Melanocyte of skin (primary cell): ENCODE measurements around the gene TSTD2. TPM values are rescaled to one million over a fixed set of nuclear protein-coding genes. Genes with fewer than 3 reads are reported as not detected.

ENCODE experiments used
- total RNA-seq, 2 donors: library from RNA; depleted of rRNA; stranded (reverse); fragments of >200 nt; gene quantifications; 2 replicates each; pipeline ENCODE4 v1.2.3, GENCODE V29; 2012

The TSTD2 gene
- 10 to 100 TPM; 12.3 to 13.8 TPM for total RNA-seq

GRCh38 chr9:97632985-97633858, at the start of gene TSTD2, which contains the start of gene NCBP1:
TSTD2 (minus strand) TSS chr9:97633368; CDS start chr9:97627562, 5,806 bp downstream.
NCBP1 (plus strand) TSS chr9:97633821; CDS start chr9:97633882, 61 bp downstream.

Other genes with a start within 250 kb of the TSTD2 start
- gene TDRD7, start 221.3 kb downstream of the TSTD2 start, total RNA-seq, result 100 to 1,000 TPM in 1 of 2 donors, 10 to 100 TPM in 1; 75.4 to 104 TPM
- 1 to 10 TPM; 1.3 to 3.1 TPM for gene TMOD1, start 131.7 kb downstream of the TSTD2 start, total RNA-seq
- gene NCBP1, start 453 bp upstream of the TSTD2 start, total RNA-seq, result 10 to 100 TPM; 26.8 to 47.6 TPM
- 1 to 10 TPM; 5.9 to 6.0 TPM for gene XPA, start 64.0 kb upstream of the TSTD2 start, total RNA-seq
- not detected for gene FOXE1, start 219.9 kb upstream of the TSTD2 start, total RNA-seq